Stimulated activated CD4-positive, alpha-beta T cell treated with anti-CD3 and anti-CD28 coated beads, TNF-alpha, amount 100 ng/mL, for 24 hours (primary cell): ENCODE measurements around the gene CPZ.

Source experiments
- DNase-seq, 3 experiments: peaks; one replicate each; pipeline ENCODE4 v3.0.0-alpha.2; 2020; ENCODE audit warnings: low read depth in 3 of 3

Gene CPZ

DNA sequence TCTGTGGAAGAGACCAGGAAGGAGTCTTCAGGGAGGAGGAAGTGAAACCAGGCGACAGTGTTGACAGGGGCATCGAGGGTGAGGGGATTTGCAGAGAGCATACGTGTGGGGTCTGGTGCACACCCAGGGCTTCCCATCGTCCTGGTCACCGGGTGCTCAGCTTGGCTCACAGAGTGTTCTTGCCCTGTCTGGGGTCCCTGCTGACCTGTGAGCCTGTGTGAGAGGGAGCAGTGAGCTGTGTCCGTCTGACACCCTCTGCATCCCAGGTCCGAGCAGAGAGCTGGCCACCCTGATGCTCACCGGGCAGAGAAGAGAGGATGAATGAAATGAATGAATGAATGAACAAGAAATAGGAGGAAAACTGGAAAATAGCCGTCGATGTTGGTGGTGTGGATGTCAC, 46.5 kb downstream of the CPZ start:
- no peak for DNase-seq

- no peak for DNase-seq
Measured at GRCh38 chr4:8639777-8640720, 47.5 kb downstream of the CPZ start.

DNA sequence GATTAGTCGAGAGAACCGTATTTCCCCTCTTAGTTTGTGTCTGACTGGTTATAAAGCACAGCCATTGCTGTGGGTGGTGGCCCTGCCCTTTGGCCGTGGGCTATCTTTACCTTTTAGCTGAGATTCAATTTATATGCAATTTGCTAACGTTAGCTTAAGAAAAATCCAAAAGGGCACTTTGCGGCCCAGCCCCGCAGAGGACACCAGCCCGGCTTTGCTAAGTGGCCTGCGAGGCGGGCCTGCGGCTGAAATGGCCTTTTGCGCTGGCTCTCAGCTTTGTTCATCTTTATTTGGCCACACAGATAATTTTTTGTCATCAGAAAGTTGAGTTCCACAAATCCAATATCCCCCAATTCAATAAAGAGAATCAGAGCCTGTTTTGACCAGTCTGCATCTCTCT, 48.3 kb downstream of the CPZ start:
- no peak for DNase-seq

- no peak for DNase-seq
Measured at GRCh38 chr4:8641256-8641655, 48.7 kb downstream of the CPZ start.

GRCh38 chr4:8641931-8642650, 49.5 kb downstream of the CPZ start:
- DNase-seq, result no peak

DNA sequence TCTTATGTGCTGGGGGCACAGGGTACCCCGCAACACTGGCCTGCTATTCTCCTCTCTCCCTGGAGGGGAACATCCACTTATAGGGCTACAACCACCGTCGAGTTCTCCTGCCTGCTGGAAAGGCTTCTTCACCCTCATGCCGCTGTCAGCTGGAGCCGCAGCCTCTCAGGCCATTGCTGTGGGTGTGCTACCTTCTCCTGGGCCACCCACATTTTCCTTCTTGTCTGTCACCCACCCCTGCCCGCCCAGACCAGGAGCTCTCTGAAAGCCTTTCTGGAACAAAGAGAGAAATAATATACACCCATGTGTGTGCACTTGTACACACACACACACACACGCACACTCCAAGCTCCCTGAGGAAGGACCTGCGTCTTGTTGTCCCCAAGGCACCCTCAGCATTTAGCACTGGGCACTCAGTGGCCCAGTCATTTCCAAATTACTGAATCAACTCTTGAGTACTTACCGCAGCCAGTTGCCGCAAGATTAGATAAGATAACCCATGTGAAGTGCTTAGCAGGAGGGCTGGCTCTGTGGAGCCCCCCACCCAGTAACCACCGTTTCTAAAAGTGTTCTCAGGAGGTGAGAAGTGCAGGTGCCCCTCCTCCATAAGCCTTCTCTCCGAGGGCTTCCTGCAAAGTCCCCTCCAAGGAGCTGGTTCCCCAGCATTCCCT, 50.2 kb downstream of the CPZ start:
- no peak for DNase-seq

- no peak for DNase-seq
Measured at GRCh38 chr4:8643441-8643840, 50.9 kb downstream of the CPZ start.

GRCh38 chr4:8643986-8644385, 51.4 kb downstream of the CPZ start:
- no peak for DNase-seq

- no peak for DNase-seq
Measured at GRCh38 chr4:8644461-8644891, 51.9 kb downstream of the CPZ start.

DNA sequence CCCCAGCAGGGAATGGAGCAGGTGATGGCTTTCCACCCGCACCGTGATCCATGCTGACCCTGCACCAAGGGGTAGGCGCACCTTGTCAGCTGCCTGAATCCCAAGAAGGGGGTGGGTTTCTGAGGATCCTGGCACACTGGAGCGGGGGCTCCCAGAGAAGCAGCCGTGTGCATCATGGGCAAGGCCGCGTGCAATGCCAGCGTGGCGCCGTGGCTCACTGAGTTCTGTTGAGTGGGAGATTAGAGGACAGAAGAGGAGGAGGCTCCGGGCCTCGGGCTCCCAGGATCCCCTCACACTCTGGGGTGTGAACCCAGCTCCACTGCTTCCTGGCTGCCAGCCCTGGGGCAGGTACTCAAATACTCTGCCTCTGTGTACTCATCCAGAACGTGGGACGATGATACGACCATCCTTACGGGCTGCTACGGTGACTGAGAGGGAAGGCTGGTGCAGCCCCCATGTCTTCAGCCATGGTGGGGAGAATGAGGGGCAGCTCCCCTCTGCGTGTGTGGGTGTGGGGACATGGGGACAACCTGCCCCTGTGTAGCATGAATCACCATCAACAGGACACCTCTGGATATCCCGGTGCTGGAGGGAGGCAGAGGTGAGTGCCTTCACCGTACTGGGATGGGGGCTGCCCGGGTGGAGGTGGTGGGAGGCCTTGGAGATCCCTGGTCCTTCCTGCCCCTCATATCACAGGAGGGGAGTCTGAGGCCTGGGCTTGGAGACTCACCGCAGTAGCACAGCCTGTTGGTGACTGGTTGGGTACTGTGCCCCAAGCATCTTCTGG, 52.6 kb downstream of the CPZ start:
- no peak for DNase-seq

DNA sequence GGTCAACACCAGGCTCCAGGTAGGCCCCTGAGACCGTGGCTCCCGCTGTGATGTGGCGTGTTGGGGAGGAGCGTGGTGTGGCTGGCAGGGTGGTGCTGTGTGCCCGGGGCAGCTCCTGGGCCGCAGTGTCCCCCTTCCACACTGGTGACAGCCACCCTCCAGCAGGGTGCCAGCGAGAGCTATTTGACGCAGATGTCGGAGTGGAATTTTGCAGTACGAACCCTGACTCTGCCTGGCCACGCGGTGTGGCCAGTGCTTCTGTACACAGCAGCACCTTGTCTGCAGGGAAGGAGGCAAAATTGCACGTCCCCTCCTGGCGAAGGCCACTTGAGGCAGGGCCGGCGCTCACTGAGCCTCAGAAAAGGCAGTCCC, 53.2 kb downstream of the CPZ start:
- no peak for DNase-seq

- no peak for DNase-seq
Measured at GRCh38 chr4:8646296-8647093, 53.9 kb downstream of the CPZ start.

DNA sequence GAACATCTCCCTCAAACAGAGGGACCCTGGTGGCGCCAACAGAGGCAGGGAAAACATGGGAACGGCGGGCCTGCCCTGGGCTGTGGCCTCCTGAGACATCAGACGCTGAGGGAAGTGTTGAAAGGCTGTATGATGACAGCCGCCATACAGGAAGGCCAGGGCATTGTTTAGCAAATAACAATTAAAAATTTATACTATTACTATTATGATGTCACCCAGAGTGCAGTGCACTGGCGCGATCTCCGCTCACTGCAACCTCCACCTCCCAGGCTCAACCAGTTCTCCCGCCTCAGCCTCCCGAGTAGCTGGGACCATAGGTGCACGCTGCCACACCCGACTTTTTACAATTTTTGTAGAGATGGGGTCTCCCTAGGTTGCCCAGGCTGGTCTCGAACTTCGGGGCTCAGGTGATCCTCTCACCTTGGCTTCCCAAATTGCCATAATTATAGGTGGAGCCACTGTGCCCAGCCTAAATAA, 54.6 kb downstream of the CPZ start:
- DNase-seq, result no peak

DNA sequence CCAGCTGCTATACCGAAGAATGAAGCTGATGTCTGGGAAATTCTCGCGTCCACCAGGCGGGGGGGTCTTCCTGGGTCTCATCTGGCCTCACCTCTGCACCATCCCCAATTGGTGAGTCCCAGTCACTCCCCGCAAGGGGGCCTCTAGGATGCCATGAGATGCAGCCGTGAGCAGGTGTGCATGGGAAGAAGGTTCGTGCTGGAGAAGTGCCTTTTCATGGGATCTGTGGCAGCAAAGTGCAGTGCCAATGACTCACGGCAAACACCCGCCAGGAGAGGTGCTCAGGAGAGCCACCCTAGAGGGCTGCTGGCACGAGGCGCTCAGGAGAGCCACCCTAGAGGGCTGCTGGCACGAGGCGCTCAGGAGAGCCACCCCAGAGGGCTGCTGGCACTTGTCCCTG, 55.1 kb downstream of the CPZ start:
- DNase-seq, result no peak

DNA sequence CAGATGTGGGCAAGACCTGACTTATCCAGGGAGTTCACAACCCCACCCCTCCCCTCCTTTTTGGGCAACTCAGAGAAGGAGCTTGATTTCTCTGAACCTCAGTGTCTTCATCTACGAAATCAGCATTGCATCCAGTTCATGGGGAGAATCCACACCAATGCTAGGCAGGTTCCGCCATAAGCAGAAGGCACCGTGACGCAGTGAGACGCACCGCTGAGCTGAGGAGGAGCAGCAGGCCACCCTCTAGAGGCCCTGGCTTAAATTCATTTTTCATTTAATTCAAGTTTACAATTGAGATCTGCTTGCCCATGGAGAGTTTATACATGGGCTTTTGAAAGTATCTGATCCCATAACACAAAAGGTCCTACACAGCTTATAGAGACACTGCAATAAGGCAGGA, 55.7 kb downstream of the CPZ start:
- no peak for DNase-seq

- no peak for DNase-seq
Measured at GRCh38 chr4:8648816-8649630, 56.5 kb downstream of the CPZ start.

DNA sequence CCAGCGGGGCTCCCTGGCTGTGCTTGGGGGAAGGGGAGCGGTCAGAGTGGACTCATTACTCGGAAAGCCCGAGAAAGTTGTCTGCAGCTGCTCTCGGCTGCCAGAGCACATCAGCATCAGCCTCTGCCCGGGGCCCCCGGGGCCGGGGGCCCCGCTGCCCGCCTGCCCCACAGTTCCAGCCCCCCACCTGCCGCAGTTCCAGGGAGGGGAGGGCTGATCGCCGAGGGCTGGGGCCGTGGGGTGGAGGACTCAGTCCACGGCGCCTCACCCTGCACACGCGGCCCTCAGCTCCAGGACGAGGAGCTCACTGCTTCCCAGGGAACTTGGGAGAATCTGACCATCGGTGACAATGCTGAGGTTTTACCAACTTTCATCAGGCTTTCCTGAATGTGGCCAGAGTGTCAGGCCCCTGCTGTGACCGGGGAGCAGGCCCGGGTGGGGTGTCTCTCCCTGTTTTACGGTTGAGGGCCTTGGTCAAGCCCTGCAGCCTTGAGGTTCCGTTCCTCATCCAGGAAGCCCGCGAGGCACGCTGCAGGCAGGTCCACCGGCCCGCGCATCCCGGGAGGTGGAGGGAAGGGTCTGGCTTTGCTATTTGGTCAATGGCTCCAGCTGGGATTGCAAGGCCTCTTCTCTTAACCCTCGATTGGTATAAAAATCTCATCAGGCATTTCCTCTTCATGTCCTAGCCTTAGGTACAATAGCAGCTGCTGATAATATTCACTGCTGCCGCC, 57.2 kb downstream of the CPZ start:
- no peak for DNase-seq

GRCh38 chr4:8651661-8652180, 59.2 kb downstream of the CPZ start:
- DNase-seq, result no peak
